ENCODE data around the gene UPK1B. TPM values are rescaled to one million over a fixed set of nuclear protein-coding genes. Genes with fewer than 3 reads are reported as not detected.

The UPK1B gene
- total and polyA plus RNA-seq, 4 donors = 0.08 to 0.23 (median 0.14) TPM

DNA sequence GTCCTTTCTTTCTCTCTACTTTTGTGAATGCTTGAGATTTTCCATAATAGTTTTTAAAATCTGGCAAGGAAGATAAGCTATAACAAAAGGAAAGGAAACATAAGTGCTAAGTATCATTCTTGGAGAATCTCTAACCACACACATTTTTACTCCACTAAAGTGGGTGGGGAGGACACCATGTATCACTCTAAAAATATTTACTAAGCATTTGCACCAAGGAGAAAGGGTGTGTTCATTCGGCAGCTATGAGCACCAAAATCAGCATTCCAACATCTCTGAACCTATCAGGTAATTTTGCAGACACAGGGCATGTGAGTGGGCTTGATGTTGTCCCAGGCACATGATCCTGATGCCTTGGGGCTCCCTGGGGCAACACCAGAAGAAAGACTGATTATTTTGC lies 61.8 kb downstream of the UPK1B start:
- no peak overlapping the region for H3K9ac ChIP-seq (ENCODE audit: low read depth in 1 of 2, low read length in 2 of 2)
- TF ChIP-seq JUND (IDR thresholded peaks at IDR 0.05) (no peak), GABPA (IDR thresholded peaks at IDR 0.05 in 1 of 2, conservative IDR thresholded peaks at IDR 0.05 in 1 of 2) (no peak), SP1 (IDR thresholded peaks at IDR 0.05) (no peak), RAD21 (IDR thresholded peaks at IDR 0.05) (no peak), YY1 (IDR thresholded peaks at IDR 0.05) (no peak), HNF4A (conservative IDR thresholded peaks at IDR 0.05) (no peak), TAF1 (conservative IDR thresholded peaks at IDR 0.05) (no peak), EGR1 (IDR thresholded peaks at IDR 0.05; ENCODE audit: low read depth in 2 of 2) (no peak)
- TF ChIP-seq, protein P1, sequence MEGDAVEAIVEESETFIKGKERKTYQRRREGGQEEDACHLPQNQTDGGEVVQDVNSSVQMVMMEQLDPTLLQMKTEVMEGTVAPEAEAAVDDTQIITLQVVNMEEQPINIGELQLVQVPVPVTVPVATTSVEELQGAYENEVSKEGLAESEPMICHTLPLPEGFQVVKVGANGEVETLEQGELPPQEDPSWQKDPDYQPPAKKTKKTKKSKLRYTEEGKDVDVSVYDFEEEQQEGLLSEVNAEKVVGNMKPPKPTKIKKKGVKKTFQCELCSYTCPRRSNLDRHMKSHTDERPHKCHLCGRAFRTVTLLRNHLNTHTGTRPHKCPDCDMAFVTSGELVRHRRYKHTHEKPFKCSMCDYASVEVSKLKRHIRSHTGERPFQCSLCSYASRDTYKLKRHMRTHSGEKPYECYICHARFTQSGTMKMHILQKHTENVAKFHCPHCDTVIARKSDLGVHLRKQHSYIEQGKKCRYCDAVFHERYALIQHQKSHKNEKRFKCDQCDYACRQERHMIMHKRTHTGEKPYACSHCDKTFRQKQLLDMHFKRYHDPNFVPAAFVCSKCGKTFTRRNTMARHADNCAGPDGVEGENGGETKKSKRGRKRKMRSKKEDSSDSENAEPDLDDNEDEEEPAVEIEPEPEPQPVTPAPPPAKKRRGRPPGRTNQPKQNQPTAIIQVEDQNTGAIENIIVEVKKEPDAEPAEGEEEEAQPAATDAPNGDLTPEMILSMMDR (IDR thresholded peaks at IDR 0.05; ENCODE audit: low read depth, low read length, missing input control) = no peak
- H3K4me1 ChIP-seq (ENCODE audit: control insufficient read depth in 4 of 4, insufficient read depth in 4 of 4, low read length in 3 of 4) = peaks cover 0 to 15% (median 11%) of the 10 kb centered on the region in 4 donors
- H3K27me3 ChIP-seq (ENCODE audit: control insufficient read depth in 4 of 4, insufficient read depth in 4 of 4, low read length in 3 of 4) = no peaks in the 10 kb centered on the region
- WGBS = 88% methylated on average over 1 of the region's 1 CpG
- peaks cover 0 to 30% (median 22%) of the 10 kb centered on the region in 4 donors for H3K36me3 ChIP-seq (ENCODE audit: control insufficient read depth in 4 of 4, insufficient read depth in 3 of 4, low read depth in 1 of 4, low read length in 3 of 4)
- no peak overlapping the region for H3K4me3 ChIP-seq (ENCODE audit: low read depth in 1 of 3, low read length in 3 of 3)
- H3K9me3 ChIP-seq (ENCODE audit: control insufficient read depth in 4 of 4, low read length in 3 of 4) = no peaks in the 10 kb centered on the region
- H3K27ac ChIP-seq (ENCODE audit: low read depth in 1 of 2, low read length in 2 of 2) = no peak overlapping the region
- DNase-seq (ENCODE audit: low spot score) = no peak

DNA sequence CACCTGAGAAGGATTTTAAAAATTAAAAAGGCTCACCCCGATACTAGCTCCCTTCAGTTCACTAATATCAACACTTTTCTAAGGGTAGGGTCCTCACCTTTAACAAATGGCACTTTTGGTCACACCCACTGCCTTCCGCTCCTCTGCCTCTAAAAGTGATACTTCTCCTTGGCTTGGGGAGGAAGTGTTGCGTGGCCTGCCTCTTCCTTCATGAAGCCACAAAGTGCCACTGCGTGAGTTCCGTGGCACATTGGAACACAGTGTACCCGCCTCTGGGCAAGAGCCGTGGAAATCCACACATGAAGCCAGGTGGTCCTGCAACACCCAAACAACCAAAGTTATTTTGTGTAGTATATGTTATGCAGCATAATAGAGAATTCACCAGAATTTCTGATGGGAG lies 63.4 kb downstream of the UPK1B start:
- H3K4me3 ChIP-seq (ENCODE audit: low read depth in 1 of 3, low read length in 3 of 3) = no peak overlapping the region
- WGBS = 73% methylated on average over 7 of the region's 7 CpGs
- H3K9me3 ChIP-seq (ENCODE audit: control insufficient read depth in 4 of 4, low read length in 3 of 4) = no peaks in the 10 kb centered on the region
- peaks cover 2 to 22% (median 19%) of the 10 kb centered on the region in 4 donors for H3K4me1 ChIP-seq (ENCODE audit: control insufficient read depth in 4 of 4, insufficient read depth in 4 of 4, low read length in 3 of 4)
- H3K9ac ChIP-seq (ENCODE audit: low read depth in 1 of 2, low read length in 2 of 2) = no peak overlapping the region
- no peak for DNase-seq (ENCODE audit: low spot score)
- H3K36me3 ChIP-seq (ENCODE audit: control insufficient read depth in 4 of 4, insufficient read depth in 3 of 4, low read depth in 1 of 4, low read length in 3 of 4) = peaks cover 0 to 24% (median 19%) of the 10 kb centered on the region in 4 donors
- no peaks in the 10 kb centered on the region for H3K27me3 ChIP-seq (ENCODE audit: control insufficient read depth in 4 of 4, insufficient read depth in 4 of 4, low read length in 3 of 4)
- no peak overlapping the region for H3K27ac ChIP-seq (ENCODE audit: low read depth in 1 of 2, low read length in 2 of 2)
- TF ChIP-seq SP1 (IDR thresholded peaks at IDR 0.05) (no peak), FOXA1 (IDR thresholded peaks at IDR 0.05) (no peak), RXRA (IDR thresholded peaks at IDR 0.05) (no peak), EGR1 (IDR thresholded peaks at IDR 0.05; ENCODE audit: low read depth in 2 of 2) (no peak), HNF4A (conservative IDR thresholded peaks at IDR 0.05) (no peak), RAD21 (IDR thresholded peaks at IDR 0.05) (no peak)
- TF ChIP-seq, protein P2, sequence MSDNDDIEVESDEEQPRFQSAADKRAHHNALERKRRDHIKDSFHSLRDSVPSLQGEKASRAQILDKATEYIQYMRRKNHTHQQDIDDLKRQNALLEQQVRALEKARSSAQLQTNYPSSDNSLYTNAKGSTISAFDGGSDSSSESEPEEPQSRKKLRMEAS (IDR thresholded peaks at IDR 0.05) = no peak
- TF ChIP-seq, protein P1 (IDR thresholded peaks at IDR 0.05; ENCODE audit: low read depth, low read length, missing input control) = no peak
- TF ChIP-seq, protein P3, sequence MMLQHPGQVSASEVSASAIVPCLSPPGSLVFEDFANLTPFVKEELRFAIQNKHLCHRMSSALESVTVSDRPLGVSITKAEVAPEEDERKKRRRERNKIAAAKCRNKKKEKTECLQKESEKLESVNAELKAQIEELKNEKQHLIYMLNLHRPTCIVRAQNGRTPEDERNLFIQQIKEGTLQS (IDR thresholded peaks at IDR 0.05) = no peak

DNA sequence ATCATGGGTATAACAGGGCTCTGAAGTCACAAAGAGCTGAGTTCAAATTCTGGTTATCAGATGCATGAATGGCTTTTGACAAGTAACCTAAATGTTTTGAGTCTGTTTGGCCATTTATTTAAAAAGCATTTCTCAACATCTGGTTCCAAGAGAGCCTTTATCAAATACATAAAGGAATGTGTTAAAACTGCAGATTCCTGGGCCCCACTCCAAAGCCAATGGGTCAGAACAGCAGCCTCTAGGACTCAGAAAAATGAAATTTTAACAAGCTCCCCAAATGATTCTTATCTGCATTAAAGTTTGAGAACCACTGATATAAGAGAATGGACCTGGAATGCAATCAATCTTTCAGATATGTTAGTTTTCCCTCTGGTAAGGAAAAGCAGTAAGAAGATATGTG lies 63.9 kb downstream of the UPK1B start:
- Histone ChIP-seq H3K36me3 (ENCODE audit: control insufficient read depth in 4 of 4, insufficient read depth in 3 of 4, low read depth in 1 of 4, low read length in 3 of 4) (peaks cover 0 to 24% (median 17%) of the 10 kb centered on the region in 4 donors), H3K27ac (ENCODE audit: low read depth in 1 of 2, low read length in 2 of 2) (no peak overlapping the region), H3K4me3 (ENCODE audit: low read depth in 1 of 3, low read length in 3 of 3) (no peak overlapping the region), H3K4me1 (ENCODE audit: control insufficient read depth in 4 of 4, insufficient read depth in 4 of 4, low read length in 3 of 4) (peaks cover 2 to 22% (median 20%) of the 10 kb centered on the region in 4 donors), H3K27me3 (ENCODE audit: control insufficient read depth in 4 of 4, insufficient read depth in 4 of 4, low read length in 3 of 4) (no peaks in the 10 kb centered on the region), H3K9me3 (ENCODE audit: control insufficient read depth in 4 of 4, low read length in 3 of 4) (no peaks in the 10 kb centered on the region), H3K9ac (ENCODE audit: low read depth in 1 of 2, low read length in 2 of 2) (no peak overlapping the region)
- no peak for TF ChIP-seq FOXA1 (IDR thresholded peaks at IDR 0.05)
- TF ChIP-seq, protein P2 (IDR thresholded peaks at IDR 0.05) = no peak
- TF ChIP-seq, protein P4, sequence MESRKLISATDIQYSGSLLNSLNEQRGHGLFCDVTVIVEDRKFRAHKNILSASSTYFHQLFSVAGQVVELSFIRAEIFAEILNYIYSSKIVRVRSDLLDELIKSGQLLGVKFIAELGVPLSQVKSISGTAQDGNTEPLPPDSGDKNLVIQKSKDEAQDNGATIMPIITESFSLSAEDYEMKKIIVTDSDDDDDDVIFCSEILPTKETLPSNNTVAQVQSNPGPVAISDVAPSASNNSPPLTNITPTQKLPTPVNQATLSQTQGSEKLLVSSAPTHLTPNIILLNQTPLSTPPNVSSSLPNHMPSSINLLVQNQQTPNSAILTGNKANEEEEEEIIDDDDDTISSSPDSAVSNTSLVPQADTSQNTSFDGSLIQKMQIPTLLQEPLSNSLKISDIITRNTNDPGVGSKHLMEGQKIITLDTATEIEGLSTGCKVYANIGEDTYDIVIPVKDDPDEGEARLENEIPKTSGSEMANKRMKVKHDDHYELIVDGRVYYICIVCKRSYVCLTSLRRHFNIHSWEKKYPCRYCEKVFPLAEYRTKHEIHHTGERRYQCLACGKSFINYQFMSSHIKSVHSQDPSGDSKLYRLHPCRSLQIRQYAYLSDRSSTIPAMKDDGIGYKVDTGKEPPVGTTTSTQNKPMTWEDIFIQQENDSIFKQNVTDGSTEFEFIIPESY (IDR thresholded peaks at IDR 0.05) = no peak
- TF ChIP-seq, protein P3 (IDR thresholded peaks at IDR 0.05) = no peak
- no peak for DNase-seq (ENCODE audit: low spot score)
